Adrenal gland (tissue), 5 donors: ENCODE results near the gene PSMA5.

Experiments used
- CTCF ChIP-seq, 6 experiments: fragments of 450-650 bp in 4 of 6; fragments of 200-600 bp in 2 of 6; sonication (generic) in 1 of 6; IDR thresholded peaks; 1 replicate in 5 of 6; 2 replicates in 1 of 6; pipeline versions ENCODE4 v1.5.1 to v1.8.0; 2016 to 2021; ENCODE audit warnings: antibody characterized with exemption in 6 of 6, mild to moderate bottlenecking in 2 of 6, moderate library complexity in 1 of 6
- POLR2A ChIP-seq, 2 donors: fragments of 450-650 bp; IDR thresholded peaks; one replicate each; pipeline ENCODE4 v1.6.1; 2017; ENCODE audit warnings: antibody characterized with exemption in 2 of 2, mild to moderate bottlenecking in 2 of 2, moderate library complexity in 1 of 2
- donor health status: DM: no; HTN: no; CAD: no.

GRCh38 chr1:109396871-109397580 lies 29.2 kb downstream of the PSMA5 start:
- TF ChIP-seq POLR2A (IDR thresholded peaks at IDR 0.05), result no peak
- no peak for TF ChIP-seq CTCF (IDR thresholded peaks at IDR 0.05)
